Naive thymus-derived CD4-positive, alpha-beta T cell (primary cell): Measurements from ENCODE around the gene ADAMTS13. TPM values are rescaled to one million over a fixed set of nuclear protein-coding genes. Genes with fewer than 3 reads are reported as not detected.

Experiments used
- ATAC-seq: fragments of 150-1000 bp; cut with Tn5 transposase; 2 replicates; pipeline ENCODE4 v1.10.0; 2021; ENCODE audit warnings: mild to moderate bottlenecking, moderate library complexity
- CTCF ChIA-PET: fragments of 350-600 bp; sonication (Branson Sonifier 250); formaldehyde crosslinking; loops from one replicate; lab custom pipeline; 2021; ENCODE audit warnings: antibody characterized with exemption; lab: Charles Lee
- POLR2A ChIA-PET: fragments of 350-600 bp; sonication (Branson Sonifier 250); formaldehyde crosslinking; loops from one replicate; lab custom pipeline; 2021; ENCODE audit warnings: antibody characterized with exemption, inconsistent platforms; lab: Charles Lee
- DNase-seq, 9 donors: peaks; one replicate each; pipeline versions ENCODE4 v3.0.0 to v3.0.0-alpha.2; 2020 to 2022; ENCODE audit warnings: mixed read lengths in 1 of 9
- H3K27ac ChIP-seq: one replicate; pipeline ENCODE4 v1.7.0; 2013; ENCODE audit warnings: mild to moderate bottlenecking, low read depth, low read length, moderate library complexity
- H3K27me3 ChIP-seq, 2 donors: one replicate each; pipeline ENCODE4 v1.7.0; 2013; ENCODE audit warnings: low read length in 2 of 2, mild to moderate bottlenecking in 2 of 2, moderate library complexity in 2 of 2; ENCODE audit not compliant: control insufficient read depth in 2 of 2, insufficient read depth in 2 of 2
- H3K36me3 ChIP-seq, 3 experiments: 1 replicate in 2 of 3; 2 replicates in 1 of 3; pipeline ENCODE4 v1.7.0; 2013; ENCODE audit warnings: low read length in 3 of 3, mild to moderate bottlenecking in 3 of 3, moderate library complexity in 1 of 3; ENCODE audit not compliant: insufficient read depth in 3 of 3, control insufficient read depth in 2 of 3
- H3K4me1 ChIP-seq, 2 donors: one replicate each; pipeline ENCODE4 v1.7.0; 2013; ENCODE audit warnings: low read length in 2 of 2, mild to moderate bottlenecking in 2 of 2, moderate library complexity in 1 of 2; ENCODE audit not compliant: control insufficient read depth in 2 of 2, insufficient read depth in 2 of 2
- H3K4me3 ChIP-seq: 2 replicates; pipeline ENCODE4 v1.7.0; 2013; ENCODE audit warnings: mild to moderate bottlenecking, low read length
- H3K9me3 ChIP-seq, 3 experiments: 1 replicate in 2 of 3; 2 replicates in 1 of 3; pipeline ENCODE4 v1.7.0; 2013; ENCODE audit warnings: low read length in 3 of 3; ENCODE audit not compliant: control insufficient read depth in 2 of 3
- H3K27ac Mint-ChIP-seq, 9 donors: one replicate each; pipeline ENCODE4 v1.8.0; 2020 to 2022; ENCODE audit warnings: mixed read lengths in 9 of 9, mild to moderate bottlenecking in 8 of 9, moderate library complexity in 5 of 9, inconsistent platforms in 2 of 9
- H3K27me3 Mint-ChIP-seq, 5 donors: one replicate each; pipeline ENCODE4 v1.8.0; 2021 to 2022; ENCODE audit warnings: mixed read lengths in 5 of 5, mild to moderate bottlenecking in 1 of 5
- H3K36me3 Mint-ChIP-seq, 5 donors: one replicate each; pipeline ENCODE4 v1.8.0; 2020 to 2022; ENCODE audit warnings: mixed read lengths in 5 of 5, mild to moderate bottlenecking in 3 of 5, inconsistent platforms in 1 of 5
- H3K4me1 Mint-ChIP-seq, 7 donors: one replicate each; pipeline ENCODE4 v1.8.0; 2020 to 2022; ENCODE audit warnings: mixed read lengths in 7 of 7, mild to moderate bottlenecking in 3 of 7, inconsistent platforms in 1 of 7
- H3K4me3 Mint-ChIP-seq, 10 donors: one replicate each; pipeline ENCODE4 v1.8.0; 2020 to 2022; ENCODE audit warnings: mild to moderate bottlenecking in 10 of 10, mixed read lengths in 10 of 10, moderate library complexity in 6 of 10, inconsistent platforms in 2 of 10
- H3K9me3 Mint-ChIP-seq, 11 donors: one replicate each; pipeline ENCODE4 v1.8.0; 2020 to 2022; ENCODE audit warnings: mixed read lengths in 11 of 11, mild to moderate bottlenecking in 4 of 11, inconsistent platforms in 1 of 11, moderate library complexity in 1 of 11
- intact Hi-C, 2 donors: fragments of 100-400 bp; cut with micrococcal nuclease; formaldehyde crosslinking; loops; one replicate each; pipeline ENCODE4 v1.15.1; 2023
- polyA plus RNA-seq, 2 donors: library from polyadenylated mRNA; unstranded; fragments of 300-500 nt; fragmentation: Illumina TruSeq; gene quantifications; one replicate each; pipeline ENCODE4 v1.2.3, GENCODE V29; 2021
- total RNA-seq, 6 experiments: library from RNA in 5 of 6; stranded (reverse) in 5 of 6; gene quantifications; 1 replicate in 5 of 6; 2 replicates in 1 of 6; pipeline ENCODE4 v1.2.3 and lab custom pipeline; 2021 to 2026

ADAMTS13 gene
- total and polyA plus RNA-seq, 7 experiments from 2014 or later: 0.07 to 3.1 (median 2.4) TPM

GRCh38 chr9:133384736-133385321 is 37.3 kb upstream of the ADAMTS13 start:
- ChIA-PET POLR2A (interaction anchor here (1.0 kb wide), 1 partner anchor 33 kb away, joined by 3 read pairs; the partner anchor contains the start of gene REXO4), CTCF (no interaction called here)
- no peak overlapping the region for H3K4me3 Mint-ChIP-seq
- peaks cover 0 to 5% (median 0%) of the 10 kb centered on the region in 5 donors for H3K27me3 Mint-ChIP-seq
- no peaks in the 10 kb centered on the region for H3K4me1 Mint-ChIP-seq
- DNase-seq: no peak
- H3K27ac ChIP-seq: no peak overlapping the region
- H3K4me1 ChIP-seq: no peaks in the 10 kb centered on the region
- H3K27me3 ChIP-seq: no peaks in the 10 kb centered on the region
- no peak for ATAC-seq
- no peaks in the 10 kb centered on the region for H3K36me3 ChIP-seq
- H3K27ac Mint-ChIP-seq: no peak overlapping the region
- H3K9me3 Mint-ChIP-seq: no peaks in the 10 kb centered on the region
- no peak overlapping the region for H3K4me3 ChIP-seq
- H3K9me3 ChIP-seq: no peaks in the 10 kb centered on the region
- intact Hi-C loops: no loop called here
- H3K36me3 Mint-ChIP-seq: no peaks in the 10 kb centered on the region

GRCh38 chr9:133385452-133385851 is 36.7 kb upstream of the ADAMTS13 start:
- Mint-ChIP-seq H3K27me3 (peaks cover 0 to 6% (median 0%) of the 10 kb centered on the region in 5 donors), H3K4me1 (no peaks in the 10 kb centered on the region), H3K27ac (no peak overlapping the region), H3K9me3 (no peaks in the 10 kb centered on the region), H3K36me3 (no peaks in the 10 kb centered on the region), H3K4me3 (no peak overlapping the region)
- Histone ChIP-seq H3K4me3 (no peak overlapping the region), H3K4me1 (no peaks in the 10 kb centered on the region), H3K36me3 (no peaks in the 10 kb centered on the region), H3K27ac (no peak overlapping the region), H3K27me3 (no peaks in the 10 kb centered on the region), H3K9me3 (no peaks in the 10 kb centered on the region)
- ChIA-PET POLR2A (interaction anchor here (1.0 kb wide), 1 partner anchor 32 kb away, joined by 3 read pairs; the partner anchor contains the start of gene REXO4), CTCF (no interaction called here)
- intact Hi-C loops: no loop called here
- ATAC-seq (no peak), DNase-seq (no peak)

GRCh38 chr9:133386338-133386737 is 35.8 kb upstream of the ADAMTS13 start:
- no peak overlapping the region for H3K27ac Mint-ChIP-seq

GRCh38 chr9:133387680-133388079 is 34.5 kb upstream of the ADAMTS13 start:
- Histone ChIP-seq H3K4me1 (no peaks in the 10 kb centered on the region), H3K27me3 (no peaks in the 10 kb centered on the region), H3K9me3 (no peaks in the 10 kb centered on the region), H3K4me3 (no peak overlapping the region), H3K36me3 (no peaks in the 10 kb centered on the region), H3K27ac (no peak overlapping the region)
- no peak for ATAC-seq
- ChIA-PET CTCF (no interaction called here), POLR2A (no interaction called here)
- Mint-ChIP-seq H3K27ac (no peak overlapping the region), H3K36me3 (no peaks in the 10 kb centered on the region), H3K4me3 (no peak overlapping the region), H3K9me3 (no peaks in the 10 kb centered on the region), H3K27me3 (peaks cover 0 to 9% (median 0%) of the 10 kb centered on the region in 5 donors), H3K4me1 (no peaks in the 10 kb centered on the region)
- intact Hi-C loops: no loop called here
- no peak for DNase-seq

More at GRCh38 chr9:133386338-133386737, 35.8 kb upstream of the ADAMTS13 start:
- H3K36me3 Mint-ChIP-seq: no peaks in the 10 kb centered on the region
- peaks cover 0 to 9% (median 0%) of the 10 kb centered on the region in 5 donors for H3K27me3 Mint-ChIP-seq
- no peaks in the 10 kb centered on the region for H3K9me3 ChIP-seq
- no peak for ATAC-seq
- no peaks in the 10 kb centered on the region for H3K27me3 ChIP-seq
- H3K4me3 Mint-ChIP-seq: no peak overlapping the region
- DNase-seq: no peak
- H3K4me1 ChIP-seq: no peaks in the 10 kb centered on the region
- no peak overlapping the region for H3K4me3 ChIP-seq
- H3K9me3 Mint-ChIP-seq: no peaks in the 10 kb centered on the region
- POLR2A ChIA-PET: no interaction called here
- intact Hi-C loops: no loop called here
- H3K4me1 Mint-ChIP-seq: no peaks in the 10 kb centered on the region
- H3K27ac ChIP-seq: no peak overlapping the region
- no peaks in the 10 kb centered on the region for H3K36me3 ChIP-seq
- CTCF ChIA-PET: interaction anchor here (0.5 kb wide), 1 partner anchor 11 kb away, joined by 4 read pairs; no protein-coding TSS in a partner anchor

GRCh38 chr9:133389025-133389557 is 33.1 kb upstream of the ADAMTS13 start:
- Mint-ChIP-seq H3K27me3 (peaks cover 0 to 9% (median 0%) of the 10 kb centered on the region in 5 donors), H3K9me3 (no peaks in the 10 kb centered on the region), H3K27ac (no peak overlapping the region), H3K4me3 (no peak overlapping the region), H3K4me1 (no peaks in the 10 kb centered on the region), H3K36me3 (no peaks in the 10 kb centered on the region)
- no peak for ATAC-seq
- ChIA-PET POLR2A (no interaction called here), CTCF (interaction anchor here (0.6 kb wide), 1 partner anchor 33 kb away, joined by 3 read pairs; no protein-coding TSS in a partner anchor)
- intact Hi-C loops: no loop called here
- no peaks in the 10 kb centered on the region for H3K9me3 ChIP-seq
- H3K27me3 ChIP-seq: no peaks in the 10 kb centered on the region
- DNase-seq: no peak
- no peak overlapping the region for H3K27ac ChIP-seq
- no peak overlapping the region for H3K4me3 ChIP-seq
- no peaks in the 10 kb centered on the region for H3K36me3 ChIP-seq
- no peaks in the 10 kb centered on the region for H3K4me1 ChIP-seq

GRCh38 chr9:133389562-133389961 is 32.6 kb upstream of the ADAMTS13 start:
- no peaks in the 10 kb centered on the region for H3K36me3 ChIP-seq
- Mint-ChIP-seq H3K9me3 (no peaks in the 10 kb centered on the region), H3K27ac (no peak overlapping the region), H3K27me3 (peaks cover 0 to 9% (median 0%) of the 10 kb centered on the region in 5 donors), H3K4me3 (no peak overlapping the region), H3K4me1 (no peaks in the 10 kb centered on the region), H3K36me3 (no peaks in the 10 kb centered on the region)
- no peak for DNase-seq
- intact Hi-C loops: no loop called here
- ChIA-PET CTCF (interaction anchor here (0.6 kb wide), 1 partner anchor 110 kb away, joined by 3 read pairs; no protein-coding TSS in a partner anchor), POLR2A (no interaction called here)
- H3K4me3 ChIP-seq: no peak overlapping the region
- H3K9me3 ChIP-seq: no peaks in the 10 kb centered on the region
- no peaks in the 10 kb centered on the region for H3K4me1 ChIP-seq
- H3K27me3 ChIP-seq: no peaks in the 10 kb centered on the region
- no peak overlapping the region for H3K27ac ChIP-seq
- ATAC-seq: no peak

GRCh38 chr9:133390713-133391112 is 31.5 kb upstream of the ADAMTS13 start:
- no peaks in the 10 kb centered on the region for H3K36me3 Mint-ChIP-seq
- Histone ChIP-seq H3K36me3 (no peaks in the 10 kb centered on the region), H3K27ac (no peak overlapping the region), H3K4me1 (no peaks in the 10 kb centered on the region), H3K9me3 (no peaks in the 10 kb centered on the region), H3K4me3 (no peak overlapping the region), H3K27me3 (no peaks in the 10 kb centered on the region)
- H3K27me3 Mint-ChIP-seq: peaks cover 0 to 9% (median 0%) of the 10 kb centered on the region in 5 donors
- no peaks in the 10 kb centered on the region for H3K4me1 Mint-ChIP-seq
- ChIA-PET POLR2A (interaction anchor here (0.6 kb wide), 1 partner anchor 26 kb away, joined by 3 read pairs; no protein-coding TSS in a partner anchor), CTCF (no interaction called here)
- H3K27ac Mint-ChIP-seq: no peak overlapping the region
- H3K4me3 Mint-ChIP-seq: no peak overlapping the region
- H3K9me3 Mint-ChIP-seq: no peaks in the 10 kb centered on the region
- DNase-seq (no peak), ATAC-seq (no peak)
- intact Hi-C loops: no loop called here
